ENCODE results near the gene P4HB.

DNA sequence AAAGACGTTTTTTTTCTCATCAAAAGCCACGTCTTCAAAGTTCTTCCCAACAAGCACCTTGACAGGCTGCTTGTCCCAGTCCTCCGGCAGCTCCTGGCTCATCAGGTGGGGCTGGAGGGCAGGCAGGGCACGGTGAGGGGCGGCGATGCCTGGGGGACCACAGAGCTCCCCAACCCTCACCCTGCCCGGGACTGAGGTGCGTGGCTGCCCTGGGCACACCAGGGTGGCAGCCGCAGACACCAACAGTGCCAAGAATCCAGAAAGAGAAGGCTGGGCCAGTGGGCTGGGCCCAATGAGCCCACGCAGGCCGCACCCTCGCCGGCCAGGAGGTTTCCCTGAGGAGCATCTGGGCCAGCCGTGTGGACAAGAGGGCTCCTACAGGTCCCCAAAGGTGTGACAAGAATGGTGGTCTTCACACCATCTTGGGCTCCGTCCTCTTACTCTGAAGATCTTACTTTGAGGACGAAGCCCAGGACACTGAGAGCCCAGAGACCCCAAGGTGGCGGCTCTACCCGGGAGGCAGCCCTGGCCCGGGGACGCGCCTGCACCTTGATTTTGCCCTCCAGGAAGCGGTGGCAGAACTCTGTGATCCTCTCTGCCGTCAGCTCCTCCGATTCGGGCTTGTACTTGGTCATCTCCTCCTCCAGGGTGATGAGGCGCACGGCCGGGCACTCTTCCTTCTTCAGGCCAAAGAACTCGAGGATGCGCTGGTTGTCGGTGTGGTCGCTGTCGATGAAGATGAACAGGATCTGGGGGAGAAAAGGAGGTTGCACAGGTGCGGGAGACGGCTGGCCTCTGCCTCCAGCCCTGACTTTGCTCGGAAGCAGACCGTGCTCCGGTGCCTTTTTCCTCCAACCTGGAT, 14.2 kb downstream of the P4HB start:
- TF ChIP-seq POLR2A (IDR thresholded peaks at IDR 0.05) = no peak
- TF ChIP-seq, protein P1, sequence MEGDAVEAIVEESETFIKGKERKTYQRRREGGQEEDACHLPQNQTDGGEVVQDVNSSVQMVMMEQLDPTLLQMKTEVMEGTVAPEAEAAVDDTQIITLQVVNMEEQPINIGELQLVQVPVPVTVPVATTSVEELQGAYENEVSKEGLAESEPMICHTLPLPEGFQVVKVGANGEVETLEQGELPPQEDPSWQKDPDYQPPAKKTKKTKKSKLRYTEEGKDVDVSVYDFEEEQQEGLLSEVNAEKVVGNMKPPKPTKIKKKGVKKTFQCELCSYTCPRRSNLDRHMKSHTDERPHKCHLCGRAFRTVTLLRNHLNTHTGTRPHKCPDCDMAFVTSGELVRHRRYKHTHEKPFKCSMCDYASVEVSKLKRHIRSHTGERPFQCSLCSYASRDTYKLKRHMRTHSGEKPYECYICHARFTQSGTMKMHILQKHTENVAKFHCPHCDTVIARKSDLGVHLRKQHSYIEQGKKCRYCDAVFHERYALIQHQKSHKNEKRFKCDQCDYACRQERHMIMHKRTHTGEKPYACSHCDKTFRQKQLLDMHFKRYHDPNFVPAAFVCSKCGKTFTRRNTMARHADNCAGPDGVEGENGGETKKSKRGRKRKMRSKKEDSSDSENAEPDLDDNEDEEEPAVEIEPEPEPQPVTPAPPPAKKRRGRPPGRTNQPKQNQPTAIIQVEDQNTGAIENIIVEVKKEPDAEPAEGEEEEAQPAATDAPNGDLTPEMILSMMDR (IDR thresholded peaks at IDR 0.05) = no peak
